Kidney (tissue), 14 donors: ENCODE results near the gene ARHGAP28. TPM values are rescaled to one million over a fixed set of nuclear protein-coding genes. Genes with fewer than 3 reads are reported as not detected.
"Not testable (repeated sequence)": the region's sequence is repeated elsewhere in the genome, so short reads cannot be mapped to it uniquely, and the experiment has no call there.

ENCODE experiments used
- DNase-seq, 5 donors: peaks; one replicate each; pipeline ENCODE4 v3.0.0-alpha.2; 2013 to 2020
- FAIRE-seq: peaks from 2 replicates; lab custom pipeline; 2012; peaks lifted over from hg19 to GRCh38; lab: Jason Lieb, UNC
- H3K27ac ChIP-seq, 2 donors: one replicate each; pipeline ENCODE4 v1.7.0; 2013; ENCODE audit warnings: low read depth in 2 of 2, low read length in 2 of 2, inconsistent platforms in 1 of 2
- H3K27me3 ChIP-seq: one replicate; pipeline ENCODE4 v1.7.1; 2013; ENCODE audit warnings: low read length, inconsistent platforms; ENCODE audit not compliant: control insufficient read depth, insufficient read depth
- H3K36me3 ChIP-seq, 3 donors: one replicate each; pipeline versions ENCODE4 v1.7.0 to v1.7.1; 2013; ENCODE audit warnings: low read length in 3 of 3, control low read depth in 1 of 3, inconsistent platforms in 1 of 3; ENCODE audit not compliant: insufficient read depth in 3 of 3, control insufficient read depth in 2 of 3
- H3K4me1 ChIP-seq, 3 donors: one replicate each; pipeline versions ENCODE4 v1.7.0 to v1.7.1; 2013; ENCODE audit warnings: low read length in 3 of 3, inconsistent platforms in 1 of 3, low read depth in 1 of 3; ENCODE audit not compliant: control insufficient read depth in 2 of 3, insufficient read depth in 2 of 3
- H3K4me3 ChIP-seq, 3 donors: one replicate each; pipeline versions ENCODE4 v1.7.0 to v1.8.1; 2013; ENCODE audit warnings: low read length in 3 of 3, control low read depth in 1 of 3, inconsistent platforms in 1 of 3
- H3K9ac ChIP-seq, 3 donors: one replicate each; pipeline versions ENCODE4 v1.7.0 to v1.7.1; 2013; ENCODE audit warnings: low read length in 3 of 3, control low read depth in 1 of 3, inconsistent platforms in 1 of 3
- H3K9me3 ChIP-seq, 3 donors: one replicate each; pipeline versions ENCODE4 v1.7.0 to v1.7.1; 2013; ENCODE audit warnings: low read length in 3 of 3, control low read depth in 1 of 3, inconsistent platforms in 1 of 3; ENCODE audit not compliant: control insufficient read depth in 2 of 3, insufficient read depth in 1 of 3
- intact Hi-C: fragments of 100-400 bp; cut with DNase I; formaldehyde crosslinking; loops from one replicate; pipeline ENCODE4 v1.11.1; 2022
- polyA plus RNA-seq: library from polyadenylated mRNA; stranded (reverse); fragments of 350-450 nt; fragmentation: Illumina TruSeq; extraction: RNeasy Lipid Tissue Mini Kit (QIAGEN cat#74804); gene quantifications from one replicate; pipeline ENCODE4 v1.2.3, GENCODE V29; 2014; ENCODE audit warnings: low read depth, low replicate concordance; ENCODE audit not compliant: insufficient read depth
- total RNA-seq: library from RNA; stranded (reverse); fragmentation: NEBNext Ultra II Directional; extraction: Animal tissue kit (Norgen Biotek cat#: 25700); gene quantifications from one replicate; pipeline ENCODE4 v1.2.1, GENCODE V29; 2021
- TF ChIP-seq, protein P1 (sequence below): IDR thresholded peaks from 3 replicates; pipeline ENCODE4 v1.5.1; 2012; ENCODE audit warnings: mild to moderate bottlenecking, moderate library complexity, borderline replicate concordance; ENCODE audit not compliant: insufficient read depth; ENCODE audit errors: extremely low read depth
- donor health status: control.
- donor health status: control.
- donor health status: control.
- donor health status: control.
- donor health status: control.
- donor health status: DM: yes; HTN: yes; CAD: no.
- donor health status: Normal renal cell carcinoma (clear cell type).

Gene ARHGAP28
- total and polyA plus RNA-seq, 2 donors from 2014 or later = 4.6 TPM

DNA sequence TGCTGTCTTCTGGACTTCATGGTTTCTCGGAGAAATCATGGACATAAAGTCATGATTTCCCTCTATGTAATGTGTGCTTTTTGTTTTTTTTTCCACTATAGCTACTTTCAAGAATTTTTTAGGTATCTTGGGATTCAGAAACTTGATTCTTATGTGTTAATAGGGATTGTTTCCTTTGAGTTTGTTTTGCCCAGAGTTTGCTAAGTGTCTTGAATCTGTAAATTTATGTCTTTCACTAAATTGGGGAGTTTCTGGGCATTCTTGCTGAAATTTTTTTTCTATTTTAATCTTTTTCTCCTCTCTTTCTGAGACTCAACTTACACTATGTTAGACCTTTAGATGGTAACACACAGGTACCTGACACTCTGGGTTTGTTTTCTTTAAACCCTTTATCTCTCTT, 205.3 kb downstream of the ARHGAP28 start:
- no peaks in the 10 kb centered on the region for H3K4me1 ChIP-seq
- no peak overlapping the region for H3K4me3 ChIP-seq
- intact Hi-C loops = no loop called here
- H3K27me3 ChIP-seq = no peaks in the 10 kb centered on the region
- H3K9ac ChIP-seq = no peak overlapping the region
- H3K27ac ChIP-seq = no peak overlapping the region
- no peak for DNase-seq
- TF ChIP-seq, protein P1, sequence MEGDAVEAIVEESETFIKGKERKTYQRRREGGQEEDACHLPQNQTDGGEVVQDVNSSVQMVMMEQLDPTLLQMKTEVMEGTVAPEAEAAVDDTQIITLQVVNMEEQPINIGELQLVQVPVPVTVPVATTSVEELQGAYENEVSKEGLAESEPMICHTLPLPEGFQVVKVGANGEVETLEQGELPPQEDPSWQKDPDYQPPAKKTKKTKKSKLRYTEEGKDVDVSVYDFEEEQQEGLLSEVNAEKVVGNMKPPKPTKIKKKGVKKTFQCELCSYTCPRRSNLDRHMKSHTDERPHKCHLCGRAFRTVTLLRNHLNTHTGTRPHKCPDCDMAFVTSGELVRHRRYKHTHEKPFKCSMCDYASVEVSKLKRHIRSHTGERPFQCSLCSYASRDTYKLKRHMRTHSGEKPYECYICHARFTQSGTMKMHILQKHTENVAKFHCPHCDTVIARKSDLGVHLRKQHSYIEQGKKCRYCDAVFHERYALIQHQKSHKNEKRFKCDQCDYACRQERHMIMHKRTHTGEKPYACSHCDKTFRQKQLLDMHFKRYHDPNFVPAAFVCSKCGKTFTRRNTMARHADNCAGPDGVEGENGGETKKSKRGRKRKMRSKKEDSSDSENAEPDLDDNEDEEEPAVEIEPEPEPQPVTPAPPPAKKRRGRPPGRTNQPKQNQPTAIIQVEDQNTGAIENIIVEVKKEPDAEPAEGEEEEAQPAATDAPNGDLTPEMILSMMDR = no peak
- FAIRE-seq = no peak
- H3K9me3 ChIP-seq = no peaks in the 10 kb centered on the region
- no peaks in the 10 kb centered on the region for H3K36me3 ChIP-seq

DNA sequence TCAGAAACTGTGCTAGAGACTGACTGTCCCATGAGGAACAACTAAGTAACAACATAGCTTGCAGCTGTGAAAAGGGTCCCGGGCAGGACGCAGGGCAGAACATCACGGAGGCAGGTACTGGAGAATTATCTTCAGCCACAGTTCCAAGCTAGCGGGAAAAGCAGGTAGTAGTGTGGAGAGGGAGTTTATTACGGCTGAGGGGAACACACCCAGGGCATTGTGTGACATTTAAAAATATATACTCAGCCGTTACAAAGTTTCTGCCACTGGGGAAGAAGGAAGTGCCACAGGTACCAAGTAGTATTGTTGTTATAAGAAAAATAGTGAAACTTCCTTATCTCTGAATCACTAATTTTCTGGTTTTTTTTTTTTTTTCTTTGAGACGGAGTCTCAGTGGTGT, 208.5 kb downstream of the ARHGAP28 start:
- Histone ChIP-seq H3K9ac (no peak overlapping the region), H3K27ac (no peak overlapping the region), H3K4me1 (no peaks in the 10 kb centered on the region), H3K9me3 (no peaks in the 10 kb centered on the region), H3K4me3 (no peak overlapping the region), H3K36me3 (no peaks in the 10 kb centered on the region), H3K27me3 (no peaks in the 10 kb centered on the region)
- DNase-seq (no peak), FAIRE-seq (no peak)
- TF ChIP-seq, protein P1 = no peak
- intact Hi-C loops = no loop called here

DNA sequence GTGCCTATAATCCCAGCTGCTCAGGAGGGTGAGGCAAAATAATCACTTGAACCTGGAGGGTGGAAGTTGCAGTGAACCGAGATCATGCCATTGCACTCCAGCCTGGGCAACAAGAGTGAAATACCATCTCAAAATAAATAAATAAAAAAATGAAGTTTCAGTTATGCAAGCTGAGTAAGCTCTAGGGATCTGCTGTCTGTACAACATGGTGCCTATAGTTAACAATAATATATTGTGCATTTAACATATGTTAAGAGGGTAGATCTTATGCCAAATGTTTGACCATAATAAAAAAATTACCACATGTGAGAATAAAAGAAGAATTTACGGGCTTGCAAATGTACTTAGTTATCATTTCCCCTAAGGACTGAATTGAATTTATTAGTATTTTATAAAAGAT, 208.9 kb downstream of the ARHGAP28 start:
- H3K4me1 ChIP-seq, H3K27ac ChIP-seq, H3K36me3 ChIP-seq, DNase-seq, H3K9ac ChIP-seq, H3K9me3 ChIP-seq, intact Hi-C loops, FAIRE-seq, H3K4me3 ChIP-seq, H3K27me3 ChIP-seq: not testable (repeated sequence)

DNA sequence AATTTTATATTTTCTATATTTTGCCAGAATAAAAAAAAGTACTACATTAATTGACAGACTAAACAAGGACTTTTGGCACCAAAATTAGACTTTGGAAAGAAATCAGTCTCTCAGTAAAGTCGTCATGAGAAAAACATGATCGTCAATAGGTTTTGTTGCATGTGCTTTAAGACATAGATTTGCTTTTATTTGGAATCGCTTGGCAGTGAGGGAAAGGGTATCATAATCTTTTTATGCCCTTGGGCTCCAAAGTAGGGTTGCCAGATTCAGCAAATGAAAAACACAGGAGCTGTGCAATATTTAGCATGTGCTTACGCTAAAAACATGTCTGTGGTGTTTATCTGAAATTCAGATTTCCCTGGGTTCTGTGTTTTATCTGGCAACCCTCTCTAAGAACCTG, 210.5 kb downstream of the ARHGAP28 start:
- H3K27ac ChIP-seq = no peak overlapping the region

More for the DNA sequence above, 210.5 kb downstream of the ARHGAP28 start:
- intact Hi-C loops = no loop called here
- H3K9ac ChIP-seq = no peak overlapping the region
- H3K9me3 ChIP-seq = no peaks in the 10 kb centered on the region
- DNase-seq (no peak), FAIRE-seq (no peak)
- no peaks in the 10 kb centered on the region for H3K4me1 ChIP-seq
- TF ChIP-seq, protein P1 = no peak
- no peak overlapping the region for H3K4me3 ChIP-seq
- H3K27me3 ChIP-seq = no peaks in the 10 kb centered on the region
- H3K36me3 ChIP-seq = no peaks in the 10 kb centered on the region
